ENCODE data around the gene SDHAF1.
A peak's percentile ranks its signal among the peaks of the same experiment; 100 is the strongest.

The SDHAF1 gene

DNA sequence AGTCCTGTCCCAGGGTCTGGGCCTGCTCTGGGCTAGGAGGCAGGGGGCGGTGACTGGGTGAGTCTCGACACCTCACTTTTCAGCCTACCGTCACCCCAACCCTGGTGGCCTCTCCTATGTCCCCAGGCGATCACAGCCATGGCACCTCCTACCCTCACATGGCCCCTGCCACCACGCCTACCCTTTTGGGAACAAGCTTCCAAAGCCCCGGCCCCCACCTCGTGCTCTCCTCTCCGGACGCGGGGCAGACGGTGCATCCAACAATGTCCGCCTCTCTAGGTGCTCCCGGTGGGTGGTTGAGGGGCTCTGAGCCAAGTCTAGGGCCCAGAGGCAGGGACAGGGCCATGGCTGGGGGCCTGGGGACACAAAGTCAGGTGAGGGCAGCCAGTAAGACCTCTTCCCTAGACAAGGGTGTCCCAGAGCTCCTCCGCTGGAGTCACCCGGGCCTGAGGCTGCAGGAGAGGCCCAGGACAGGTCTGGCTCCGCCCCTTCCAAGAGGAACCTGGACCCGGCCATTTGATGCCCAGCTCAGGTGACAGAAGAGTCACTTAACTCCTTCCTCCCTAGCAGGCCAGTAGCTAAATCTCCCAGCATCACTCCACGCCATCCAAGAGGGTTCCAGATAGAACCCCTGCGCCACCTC is 13.5 kb downstream of the SDHAF1 start, which contains the start of gene SYNE4:
Gene SYNE4, minus strand, starts transcription at position 478 of the 643 bp plus-strand sequence. Its CDS starts 132 bp downstream, at position 346.
- H3K9me3 ChIP-seq (ENCODE audit: control extremely low read depth in 1 of 5, control insufficient read depth in 4 of 5, insufficient read depth in 2 of 5, low read depth in 1 of 5, low read length in 4 of 5) = no peaks in the 10 kb centered on the region
- POLR2A ChIA-PET = no interaction called here
- CTCF ChIA-PET = interaction anchor here (0.9 kb wide), 1 partner anchor 15 kb away, joined by 3 read pairs; no protein-coding TSS in a partner anchor
- peaks cover 0 to 3% (median 0%) of the 10 kb centered on the region in 5 experiments for H3K27me3 ChIP-seq (replicated peaks in 2 of 5; ENCODE audit: control insufficient read depth in 4 of 5, insufficient read depth in 5 of 5, low read length in 4 of 5)
- H3K4me3 ChIP-seq (ENCODE audit: control insufficient read depth in 1 of 7, extremely low read depth in 1 of 7, insufficient read depth in 4 of 7, low read depth in 2 of 7, low read length in 6 of 7) = peak within 1 kb of the TSS; percentile 7 to 67 (median 40)
- no peak for DNase-seq
- H3K27ac ChIP-seq (ENCODE audit: insufficient read depth in 1 of 2, low read depth in 1 of 2, low read length in 2 of 2, poor library complexity in 1 of 2, severe bottlenecking in 2 of 2) = no peak within 1 kb of the TSS
- H3K36me3 ChIP-seq (ENCODE audit: control insufficient read depth in 4 of 4, insufficient read depth in 4 of 4, low read length in 3 of 4) = peaks cover under 1 to 3% (median 2%) of the 10 kb centered on the region in 4 experiments
- H3K4me1 ChIP-seq (ENCODE audit: control extremely low read depth in 1 of 4, control insufficient read depth in 4 of 4, insufficient read depth in 4 of 4, low read length in 3 of 4) = peaks cover 0 to 19% (median 7%) of the 10 kb centered on the region in 4 experiments
- 81% methylated on average over 19 of the region's 19 CpGs for WGBS (ENCODE audit: insufficient coverage)

DNA sequence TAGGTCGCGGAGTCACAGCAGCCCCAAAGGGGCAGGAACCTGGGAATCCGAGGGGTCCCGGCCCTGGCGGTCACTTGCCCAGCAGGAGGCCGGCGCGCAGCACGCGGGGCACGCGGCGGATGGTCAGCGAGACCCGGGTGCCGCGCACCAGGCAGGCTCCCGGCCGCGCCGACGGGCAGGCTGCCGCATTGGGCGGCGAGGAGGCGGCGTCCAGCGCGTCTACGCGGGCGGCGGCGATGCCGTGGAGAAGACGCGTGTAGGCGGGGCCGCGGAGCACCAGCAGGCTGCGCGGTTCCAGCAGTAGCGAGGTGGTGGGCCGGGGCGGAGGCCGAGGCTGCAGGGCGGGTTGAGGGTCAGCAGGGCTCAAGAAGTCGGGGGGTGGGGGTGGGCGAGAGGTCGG is 14.2 kb downstream of the SDHAF1 start:
- WGBS (ENCODE audit: insufficient coverage) = 2% methylated on average over 41 of the region's 50 CpGs
- H3K4me1 ChIP-seq (ENCODE audit: control extremely low read depth in 1 of 4, control insufficient read depth in 4 of 4, insufficient read depth in 4 of 4, low read length in 3 of 4) = peaks cover 0 to 22% (median 10%) of the 10 kb centered on the region in 4 experiments
- peaks cover 0 to 3% (median 0%) of the 10 kb centered on the region in 5 experiments for H3K27me3 ChIP-seq (replicated peaks in 2 of 5; ENCODE audit: control insufficient read depth in 4 of 5, insufficient read depth in 5 of 5, low read length in 4 of 5)
- no peaks in the 10 kb centered on the region for H3K9me3 ChIP-seq (ENCODE audit: control extremely low read depth in 1 of 5, control insufficient read depth in 4 of 5, insufficient read depth in 2 of 5, low read depth in 1 of 5, low read length in 4 of 5)
- CTCF ChIA-PET = interaction anchor here (0.5 kb wide), 1 partner anchor 42 kb away, joined by 5 read pairs; no protein-coding TSS in a partner anchor
- H3K27ac ChIP-seq (ENCODE audit: insufficient read depth in 1 of 2, low read depth in 1 of 2, low read length in 2 of 2, poor library complexity in 1 of 2, severe bottlenecking in 2 of 2) = no peak overlapping the region
- peak; percentile 12 to 45 (median 32) for DNase-seq
- peaks cover 0 to 3% (median 2%) of the 10 kb centered on the region in 4 experiments for H3K36me3 ChIP-seq (ENCODE audit: control insufficient read depth in 4 of 4, insufficient read depth in 4 of 4, low read length in 3 of 4)
- POLR2A ChIA-PET = no interaction called here
- peak overlapping the region; percentile 7 to 67 (median 40) for H3K4me3 ChIP-seq (ENCODE audit: control insufficient read depth in 1 of 7, extremely low read depth in 1 of 7, insufficient read depth in 4 of 7, low read depth in 2 of 7, low read length in 6 of 7)

DNA sequence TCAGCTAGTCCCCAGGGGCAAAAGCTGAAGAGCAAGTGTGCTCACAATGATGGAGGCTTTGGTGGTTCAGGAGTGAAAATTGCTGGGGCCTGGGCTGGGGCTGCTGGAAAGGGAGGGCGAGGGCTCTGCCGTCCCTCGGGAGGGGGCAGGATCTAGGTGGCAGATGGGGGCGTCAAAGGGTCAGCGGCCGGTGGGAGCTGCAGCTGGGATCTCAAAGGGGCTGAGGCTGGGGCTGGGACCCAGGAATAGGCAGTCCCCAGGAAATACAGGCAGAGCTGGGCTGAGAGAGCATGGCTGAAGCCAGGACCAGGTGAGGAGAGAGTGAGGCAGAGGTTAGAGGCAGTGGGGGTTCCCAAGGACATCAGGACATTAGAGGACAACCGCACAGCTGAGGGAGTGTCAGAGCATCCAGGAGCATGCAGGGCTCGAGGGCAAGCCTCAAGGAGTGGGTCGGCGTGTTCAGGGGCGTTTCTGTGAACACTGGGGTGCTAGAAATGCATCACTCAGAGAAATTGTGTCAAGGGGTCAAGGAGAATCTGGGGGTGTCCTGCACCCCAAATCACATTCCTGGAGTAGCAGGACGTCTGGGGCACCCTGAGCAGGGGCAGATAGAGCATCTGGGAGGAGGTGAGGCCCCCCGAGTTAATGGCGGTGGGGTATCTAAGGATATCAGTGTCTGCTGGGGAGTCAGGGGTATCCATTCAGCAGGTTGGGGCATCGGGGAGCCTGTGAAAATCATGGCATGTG is 14.8 kb downstream of the SDHAF1 start:
- Histone ChIP-seq H3K27ac (ENCODE audit: insufficient read depth in 1 of 2, low read depth in 1 of 2, low read length in 2 of 2, poor library complexity in 1 of 2, severe bottlenecking in 2 of 2) (no peak overlapping the region), H3K9me3 (ENCODE audit: control extremely low read depth in 1 of 5, control insufficient read depth in 4 of 5, insufficient read depth in 2 of 5, low read depth in 1 of 5, low read length in 4 of 5) (no peaks in the 10 kb centered on the region), H3K36me3 (ENCODE audit: control insufficient read depth in 4 of 4, insufficient read depth in 4 of 4, low read length in 3 of 4) (peaks cover 0 to 3% (median under 1%) of the 10 kb centered on the region in 4 experiments), H3K4me1 (ENCODE audit: control extremely low read depth in 1 of 4, control insufficient read depth in 4 of 4, insufficient read depth in 4 of 4, low read length in 3 of 4) (peaks cover 0 to 27% (median 14%) of the 10 kb centered on the region in 4 experiments), H3K4me3 (ENCODE audit: control insufficient read depth in 1 of 7, extremely low read depth in 1 of 7, insufficient read depth in 4 of 7, low read depth in 2 of 7, low read length in 6 of 7) (peak overlapping the region in 5 of 7 experiments; percentile 10 to 67 (median 56)), H3K27me3 (replicated peaks in 2 of 5; ENCODE audit: control insufficient read depth in 4 of 5, insufficient read depth in 5 of 5, low read length in 4 of 5) (peaks cover 0 to 3% (median 0%) of the 10 kb centered on the region in 5 experiments)
- ChIA-PET CTCF (interaction anchor here (0.5 to 1.2 kb wide), 2 partner anchors 14 to 42 kb away, joined by 3 to 5 read pairs; no protein-coding TSS in a partner anchor), POLR2A (no interaction called here)
- DNase-seq = no peak
- WGBS (ENCODE audit: insufficient coverage) = 88% methylated on average over 12 of the region's 15 CpGs

DNA sequence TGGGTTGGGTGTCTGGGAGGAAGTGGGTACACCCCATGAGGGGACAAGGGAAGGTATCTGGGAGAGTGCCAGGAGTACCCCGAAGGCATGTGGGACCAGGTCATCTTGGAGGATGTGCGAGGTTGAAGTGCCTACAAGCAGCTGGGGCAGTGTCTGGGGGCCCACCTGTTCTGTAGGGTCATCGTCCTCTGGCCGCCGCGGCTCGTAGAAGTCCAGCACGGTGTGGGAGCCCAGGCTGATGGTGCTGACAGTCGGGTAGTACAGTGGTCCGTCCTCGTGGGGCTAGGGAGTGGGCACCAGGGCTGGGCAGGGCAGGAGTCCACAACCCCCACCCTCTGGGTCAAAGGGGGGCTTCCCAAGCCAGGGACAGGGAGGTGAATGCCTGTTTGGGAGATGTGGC is 15.4 kb downstream of the SDHAF1 start:
- no peaks in the 10 kb centered on the region for H3K9me3 ChIP-seq (ENCODE audit: control extremely low read depth in 1 of 5, control insufficient read depth in 4 of 5, insufficient read depth in 2 of 5, low read depth in 1 of 5, low read length in 4 of 5)

DNA sequence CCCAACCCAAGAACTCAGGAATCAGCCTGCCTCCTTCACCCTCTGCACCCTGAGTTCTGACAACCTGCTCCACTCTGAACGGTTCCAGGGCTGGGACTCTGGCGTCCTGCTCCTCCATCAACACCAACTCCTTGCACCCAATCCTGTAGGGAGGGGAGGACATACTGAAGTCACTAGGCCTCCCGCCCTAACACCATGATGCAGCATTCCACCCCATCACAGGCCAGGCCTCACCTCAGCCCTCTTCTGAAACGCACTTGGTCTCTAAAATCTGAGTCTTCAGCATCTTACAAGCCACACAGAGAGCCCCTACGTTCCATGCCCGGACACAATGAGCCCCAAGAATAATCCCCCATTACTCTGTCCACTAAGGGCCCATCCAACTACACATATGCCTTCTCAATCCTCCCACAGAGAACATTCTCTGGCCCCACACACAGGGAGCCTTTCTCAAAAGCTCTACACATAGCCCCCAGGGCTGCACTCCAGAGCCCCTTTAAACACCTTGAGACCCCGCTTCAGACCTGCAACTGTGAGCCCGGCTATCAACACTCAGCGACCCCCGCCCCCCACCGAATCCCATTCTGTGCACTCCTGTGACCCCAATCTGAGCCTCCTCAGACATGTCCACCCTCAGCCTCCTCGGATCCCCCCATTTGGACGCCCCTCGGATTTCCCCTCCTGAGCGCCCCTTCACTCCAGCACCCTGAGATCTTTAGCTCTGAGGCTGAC is 18.5 kb downstream of the SDHAF1 start:
- Histone ChIP-seq H3K36me3 (ENCODE audit: control insufficient read depth in 4 of 4, insufficient read depth in 4 of 4, low read length in 3 of 4) (peaks cover 0 to 14% (median 5%) of the 10 kb centered on the region in 4 experiments), H3K27me3 (replicated peaks in 2 of 5; ENCODE audit: control insufficient read depth in 4 of 5, insufficient read depth in 5 of 5, low read length in 4 of 5) (peaks cover 0 to 3% (median 0%) of the 10 kb centered on the region in 5 experiments), H3K27ac (ENCODE audit: insufficient read depth in 1 of 2, low read depth in 1 of 2, low read length in 2 of 2, poor library complexity in 1 of 2, severe bottlenecking in 2 of 2) (peak overlapping the region; percentile 80 to 90), H3K4me3 (ENCODE audit: control insufficient read depth in 1 of 7, extremely low read depth in 1 of 7, insufficient read depth in 4 of 7, low read depth in 2 of 7, low read length in 6 of 7) (peak overlapping the region; percentile 70 to 96 (median 89)), H3K4me1 (ENCODE audit: control extremely low read depth in 1 of 4, control insufficient read depth in 4 of 4, insufficient read depth in 4 of 4, low read length in 3 of 4) (peaks cover 0 to 29% (median 17%) of the 10 kb centered on the region in 4 experiments), H3K9me3 (ENCODE audit: control extremely low read depth in 1 of 5, control insufficient read depth in 4 of 5, insufficient read depth in 2 of 5, low read depth in 1 of 5, low read length in 4 of 5) (no peaks in the 10 kb centered on the region)
- POLR2A ChIA-PET = interaction anchor here (0.6 to 1.1 kb wide), 5 partner anchors 16 to 116 kb away, joined by 3 to 7 read pairs (median 3); no protein-coding TSS in a partner anchor
- 32% methylated on average over 10 of the region's 15 CpGs for WGBS (ENCODE audit: insufficient coverage)
- no peak for DNase-seq
- CTCF ChIA-PET = interaction anchor here (1.0 to 1.3 kb wide), 3 partner anchors 11 to 17 kb away, joined by 3 read pairs; no protein-coding TSS in a partner anchor

More for the DNA sequence above, 15.4 kb downstream of the SDHAF1 start:
- Histone ChIP-seq H3K27ac (ENCODE audit: insufficient read depth in 1 of 2, low read depth in 1 of 2, low read length in 2 of 2, poor library complexity in 1 of 2, severe bottlenecking in 2 of 2) (no peak overlapping the region), H3K36me3 (ENCODE audit: control insufficient read depth in 4 of 4, insufficient read depth in 4 of 4, low read length in 3 of 4) (peaks cover 0 to 2% (median 0%) of the 10 kb centered on the region in 4 experiments), H3K4me3 (ENCODE audit: control insufficient read depth in 1 of 7, extremely low read depth in 1 of 7, insufficient read depth in 4 of 7, low read depth in 2 of 7, low read length in 6 of 7) (no peak overlapping the region), H3K4me1 (ENCODE audit: control extremely low read depth in 1 of 4, control insufficient read depth in 4 of 4, insufficient read depth in 4 of 4, low read length in 3 of 4) (peaks cover 0 to 29% (median 17%) of the 10 kb centered on the region in 4 experiments), H3K27me3 (replicated peaks in 2 of 5; ENCODE audit: control insufficient read depth in 4 of 5, insufficient read depth in 5 of 5, low read length in 4 of 5) (peaks cover 0 to 3% (median 0%) of the 10 kb centered on the region in 5 experiments)
- POLR2A ChIA-PET = no interaction called here
- WGBS (ENCODE audit: insufficient coverage) = 94% methylated on average over 9 of the region's 11 CpGs
- DNase-seq = no peak
- CTCF ChIA-PET = interaction anchor here (1.2 kb wide), 1 partner anchor 15 kb away, joined by 3 read pairs; no protein-coding TSS in a partner anchor
